Adrenal gland (tissue), 12 donors: ENCODE measurements around the gene TGFBR2. TPM values are rescaled to one million over a fixed set of nuclear protein-coding genes. Genes with fewer than 3 reads are reported as not detected.

Source experiments
- DNase-seq, 7 donors: peaks; one replicate each; pipeline ENCODE4 v3.0.0-alpha.2; 2019 to 2020
- H3K27ac ChIP-seq, 5 donors: fragments of 200-600 bp; sonication (generic) in 4 of 5; 1 replicate in 3 of 5; 2 replicates in 2 of 5; pipeline versions ENCODE4 v1.5.1 to v1.8.0; 2016 to 2020; ENCODE audit warnings: mild to moderate bottlenecking in 1 of 5
- H3K27me3 ChIP-seq: fragments of 200-600 bp; 2 replicates; pipeline ENCODE4 v1.8.0; 2021
- H3K36me3 ChIP-seq, 2 donors: fragments of 200-600 bp; replicated peaks in 1 of 2; 1 replicate in 1 of 2; 2 replicates in 1 of 2; pipeline versions ENCODE4 v1.5.1 to v1.8.0; 2018 to 2022
- H3K4me1 ChIP-seq, 2 donors: fragments of 200-600 bp; replicated peaks in 1 of 2; 1 replicate in 1 of 2; 2 replicates in 1 of 2; pipeline versions ENCODE4 v1.5.1 to v1.8.0; 2018 to 2021
- H3K4me3 ChIP-seq, 4 donors: fragments of 200-600 bp; sonication (generic) in 3 of 4; one replicate each; pipeline ENCODE4 v1.5.1; 2016 to 2018
- H3K9me3 ChIP-seq, 3 donors: fragments of 200-600 bp; sonication (generic) in 1 of 3; replicated peaks in 1 of 3; 1 replicate in 2 of 3; 2 replicates in 1 of 3; pipeline versions ENCODE4 v1.5.1 to v1.8.0; 2016 to 2021
- CTCF ChIP-seq, 6 experiments: fragments of 450-650 bp in 4 of 6; fragments of 200-600 bp in 2 of 6; sonication (generic) in 1 of 6; IDR thresholded peaks; 1 replicate in 5 of 6; 2 replicates in 1 of 6; pipeline versions ENCODE4 v1.5.1 to v1.8.0; 2016 to 2021; ENCODE audit warnings: antibody characterized with exemption in 6 of 6, mild to moderate bottlenecking in 2 of 6, moderate library complexity in 1 of 6
- POLR2A ChIP-seq, 2 donors: fragments of 450-650 bp; IDR thresholded peaks; one replicate each; pipeline ENCODE4 v1.6.1; 2017; ENCODE audit warnings: antibody characterized with exemption in 2 of 2, mild to moderate bottlenecking in 2 of 2, moderate library complexity in 1 of 2
- WGBS, 4 donors: extraction: QIAGEN DNeasy Blood & Tissue Kit in 2 of 4; methylation state at CpG; one replicate each; pipeline versions ENCODE4 v1.1.5 to v1.1.7; 2013 to 2017; 5-methylcytosine and 5-hydroxymethylcytosine counted together
- intact Hi-C, 2 donors: fragments of 100-400 bp; cut with DNase I; formaldehyde crosslinking; loops; one replicate each; pipeline versions ENCODE4 v1.14.1 to v1.15.0; 2022 to 2023
- polyA plus RNA-seq, 3 donors: library from polyadenylated mRNA; stranded (reverse); fragments of 200-250 nt in 2 of 3; fragments of 350-450 nt in 1 of 3; fragmentation: Illumina TruSeq in 1 of 3; extraction: RNeasy Lipid Tissue Mini Kit (QIAGEN cat#74804) in 1 of 3; gene quantifications; one replicate each; pipeline ENCODE4 v1.2.3, GENCODE V29; 2013 to 2014
- total RNA-seq, 9 donors: library from RNA; depleted of rRNA in 4 of 9; stranded (reverse); fragments of >200 nt in 4 of 9; fragments of 120-200 nt in 1 of 9; fragmentation: NEBNext Ultra II Directional in 1 of 9; extraction: Animal tissue kit (Norgen Biotek cat#: 25700) in 1 of 9; gene quantifications; one replicate each; pipeline versions ENCODE4 v1.1.0 to v1.2.4, GENCODE V29; 2013 to 2023
- donor health status: healthy with polysubstance abuse.
- donor health status: Bipolar disorder and iron deficiency.
- donor health status: DM: yes; HTN: yes; CAD: no.
- donor health status: DM: no; HTN: no; CAD: no.
- donor health status: DM: no; HTN: no; CAD: no.
- donor health status: DM: yes; HTN: yes; CAD: no.

Gene TGFBR2
- total and polyA plus RNA-seq, 12 donors: 19.1 to 296 (median 153) TPM

GRCh38 chr3:30733696-30734095 is 127.3 kb downstream of the TGFBR2 start:
- H3K27ac ChIP-seq: no peak overlapping the region
- intact Hi-C loops: no loop called here
- TF ChIP-seq POLR2A (IDR thresholded peaks at IDR 0.05) (no peak), CTCF (IDR thresholded peaks at IDR 0.05) (no peak)
- 74 to 88% (median 80%) methylated on average over 2 of the region's 2 CpGs for WGBS, 4 donors
- no peak overlapping the region for H3K4me3 ChIP-seq
- H3K36me3 ChIP-seq: no peaks in the 10 kb centered on the region
- no peaks in the 10 kb centered on the region for H3K4me1 ChIP-seq
- DNase-seq: no peak
- H3K27me3 ChIP-seq: peaks cover 5% of the 10 kb centered on the region
- H3K9me3 ChIP-seq: no peaks in the 10 kb centered on the region

DNA sequence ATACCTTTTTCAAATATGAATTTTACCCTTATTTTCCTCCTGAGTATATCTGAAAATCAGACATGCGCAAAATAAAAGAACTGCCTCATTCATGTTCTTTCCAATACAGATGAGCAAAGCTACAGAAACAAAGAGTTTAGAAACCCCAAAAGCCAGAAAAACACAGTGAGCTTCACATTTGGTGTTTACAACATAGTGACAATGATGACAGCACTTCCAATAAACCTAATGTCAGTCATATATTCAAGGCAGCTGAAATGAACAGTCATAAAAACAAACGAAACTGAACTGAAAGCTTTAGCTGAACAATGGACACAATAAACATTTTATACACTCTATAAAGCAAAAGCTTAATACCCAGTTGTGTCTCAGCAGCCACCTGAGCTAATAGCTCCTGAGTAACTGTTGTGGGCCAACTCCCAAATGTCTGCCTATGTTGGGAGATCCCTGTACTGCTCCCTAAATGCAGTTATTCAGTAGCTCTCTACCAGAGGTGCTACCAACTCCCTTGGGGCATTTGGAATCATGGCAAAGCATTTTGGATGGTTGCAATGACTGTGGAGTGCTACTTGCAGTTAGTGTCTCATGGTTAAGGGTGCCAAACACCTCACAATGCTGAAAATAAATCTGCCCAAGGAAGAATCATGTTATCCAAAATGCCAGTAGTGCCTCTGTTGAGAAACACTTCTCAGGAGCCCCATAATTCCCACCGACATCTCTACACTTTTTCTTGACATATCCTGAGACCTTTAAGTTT is 131.5 kb downstream of the TGFBR2 start:
- TF ChIP-seq CTCF (IDR thresholded peaks at IDR 0.05): no peak
- no peak for TF ChIP-seq POLR2A (IDR thresholded peaks at IDR 0.05)
- Histone ChIP-seq H3K27me3 (peaks cover 5% of the 10 kb centered on the region), H3K36me3 (no peaks in the 10 kb centered on the region), H3K4me1 (no peaks in the 10 kb centered on the region), H3K27ac (no peak overlapping the region), H3K9me3 (no peaks in the 10 kb centered on the region), H3K4me3 (no peak overlapping the region)
- WGBS, 4 donors: 80 to 87% (median 85%) methylated on average over 3 of the region's 3 CpGs
- intact Hi-C loops: no loop called here
- DNase-seq: no peak

- WGBS, 4 donors: 90 to 97% (median 95%) methylated on average over 3 of the region's 3 CpGs
- H3K9me3 ChIP-seq: no peaks in the 10 kb centered on the region
- no peak overlapping the region for H3K4me3 ChIP-seq
- intact Hi-C loops: no loop called here
- DNase-seq: no peak
- no peak for TF ChIP-seq CTCF (IDR thresholded peaks at IDR 0.05)
- no peak for TF ChIP-seq POLR2A (IDR thresholded peaks at IDR 0.05)
- H3K27me3 ChIP-seq: peaks cover 5% of the 10 kb centered on the region
- H3K4me1 ChIP-seq: no peaks in the 10 kb centered on the region
- no peaks in the 10 kb centered on the region for H3K36me3 ChIP-seq
- H3K27ac ChIP-seq: no peak overlapping the region
Observed at GRCh38 chr3:30738605-30739004, 132.2 kb downstream of the TGFBR2 start.

DNA sequence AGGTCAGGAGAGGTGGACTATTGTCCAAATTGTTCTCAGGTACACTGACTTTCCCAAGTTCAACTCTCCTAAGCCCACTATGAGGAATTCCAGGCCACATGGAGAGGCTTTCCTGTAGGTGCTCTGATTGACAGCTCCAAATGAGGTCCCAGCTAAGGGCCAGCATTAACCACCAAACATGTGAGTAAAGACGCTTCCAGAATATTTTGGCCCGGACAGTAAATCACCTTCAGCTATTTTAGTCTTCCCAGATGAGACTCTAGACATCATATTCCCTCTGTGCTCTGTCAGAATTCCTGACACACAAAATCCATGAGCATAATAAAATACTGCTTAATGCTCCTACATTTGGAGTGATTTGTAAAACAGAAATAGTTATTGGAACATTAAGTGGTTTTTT is 135.5 kb downstream of the TGFBR2 start:
- no peaks in the 10 kb centered on the region for H3K27me3 ChIP-seq
- H3K9me3 ChIP-seq: no peaks in the 10 kb centered on the region
- TF ChIP-seq CTCF (IDR thresholded peaks at IDR 0.05) (no peak), POLR2A (IDR thresholded peaks at IDR 0.05) (no peak)
- H3K27ac ChIP-seq: no peak overlapping the region
- WGBS, 4 donors: 95 to 98% (median 97%) methylated on average over 2 of the region's 2 CpGs
- no peaks in the 10 kb centered on the region for H3K4me1 ChIP-seq
- DNase-seq: no peak
- no peak overlapping the region for H3K4me3 ChIP-seq
- no peaks in the 10 kb centered on the region for H3K36me3 ChIP-seq
- intact Hi-C loops: no loop called here
